Activated naive CD4-positive, alpha-beta T cell (primary cell): ENCODE data around the gene FAM234A.

ENCODE experiments used
- DNase-seq, 4 experiments: peaks; one replicate each; lab custom pipeline; 2025; lab: John Stamatoyannopoulos, UW

The FAM234A gene

DNA sequence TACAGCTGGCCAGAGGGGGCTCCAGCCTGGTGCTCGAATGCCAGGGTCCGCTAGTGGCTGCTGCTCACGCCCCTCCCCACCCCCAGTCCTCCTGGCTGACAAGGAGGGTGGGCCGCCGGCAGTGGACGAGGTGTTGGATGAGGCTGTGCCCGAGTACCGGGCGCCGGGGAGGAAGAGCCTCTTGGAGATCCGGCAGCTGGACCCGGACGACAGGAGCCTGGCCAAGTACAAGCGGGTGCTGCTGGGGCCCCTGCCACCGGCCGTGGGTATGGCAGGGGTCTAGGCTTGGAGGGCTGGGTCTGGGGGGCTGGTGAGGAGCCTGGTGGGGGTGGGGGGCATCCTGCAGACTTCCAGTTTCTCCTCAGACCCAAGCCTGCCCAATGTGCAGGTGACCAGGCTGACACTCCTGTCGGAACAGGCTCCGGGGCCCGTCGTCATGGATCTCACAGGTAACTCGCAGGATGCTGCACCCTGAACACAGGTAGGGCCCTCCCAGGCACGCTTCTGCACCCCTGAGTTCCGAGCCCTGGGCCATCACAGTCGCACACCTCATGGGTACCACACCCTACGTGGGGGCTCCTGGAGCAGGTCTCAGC, 47.1 kb downstream of the FAM234A start:
- no peak for DNase-seq

DNA sequence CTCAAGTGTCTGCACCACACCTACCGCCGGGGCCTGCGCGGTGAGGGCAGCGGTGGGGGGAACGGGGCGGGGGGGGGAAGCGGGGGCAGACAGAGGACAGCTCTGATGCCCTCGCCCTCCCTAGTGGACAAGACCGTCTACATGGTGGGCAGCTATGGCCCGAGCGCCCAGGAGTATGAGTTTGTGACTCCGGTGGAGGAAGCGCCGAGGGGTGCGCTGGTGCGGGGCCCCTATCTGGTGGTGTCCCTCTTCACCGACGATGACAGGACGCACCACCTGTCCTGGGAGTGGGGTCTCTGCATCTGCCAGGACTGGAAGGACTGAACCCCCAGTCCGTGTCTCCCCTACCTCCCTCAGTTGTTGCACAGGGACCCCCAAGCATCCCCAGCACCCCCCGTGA, 47.9 kb downstream of the FAM234A start:
- no peak for DNase-seq

DNA sequence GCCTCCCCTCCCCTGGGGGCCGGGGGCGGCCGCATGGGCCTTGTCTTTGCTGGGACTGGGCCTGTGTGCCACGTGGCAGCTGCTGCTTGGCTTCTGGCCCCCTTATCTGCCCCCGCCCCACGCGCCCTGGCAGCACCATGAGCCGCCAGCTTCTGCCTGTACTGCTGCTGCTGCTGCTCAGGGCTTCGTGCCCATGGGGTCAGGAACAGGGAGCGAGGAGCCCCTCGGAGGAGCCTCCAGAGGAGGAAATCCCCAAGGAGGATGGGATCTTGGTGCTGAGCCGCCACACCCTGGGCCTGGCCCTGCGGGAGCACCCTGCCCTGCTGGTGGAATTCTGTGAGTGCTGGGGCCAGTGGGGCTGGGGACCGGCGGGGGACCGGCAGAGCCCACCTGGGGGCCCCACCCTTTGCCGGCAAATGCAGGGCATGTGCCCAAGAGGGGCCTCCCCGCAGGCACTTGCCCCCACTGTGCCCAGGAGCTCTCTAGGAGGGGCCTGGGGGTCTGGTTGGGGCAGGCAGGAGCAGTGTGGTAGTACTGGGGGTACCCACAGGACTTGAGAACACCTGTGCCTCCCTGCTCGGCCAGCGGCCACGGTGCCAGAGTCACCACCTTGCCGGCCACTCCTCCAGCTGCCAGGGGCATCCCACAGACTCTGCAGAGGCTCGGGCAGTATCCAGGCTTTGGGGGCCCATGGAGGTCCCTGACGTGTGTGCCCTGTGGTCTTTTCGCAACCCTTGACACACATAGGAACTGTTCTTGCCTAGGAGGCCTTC, 48.6 kb downstream of the FAM234A start, which contains the start of gene PDIA2:
PDIA2 (plus strand) TSS at position 132 of the 773 bp plus-strand sequence; CDS start at position 138, 6 bp downstream.
- DNase-seq = no peak

DNA sequence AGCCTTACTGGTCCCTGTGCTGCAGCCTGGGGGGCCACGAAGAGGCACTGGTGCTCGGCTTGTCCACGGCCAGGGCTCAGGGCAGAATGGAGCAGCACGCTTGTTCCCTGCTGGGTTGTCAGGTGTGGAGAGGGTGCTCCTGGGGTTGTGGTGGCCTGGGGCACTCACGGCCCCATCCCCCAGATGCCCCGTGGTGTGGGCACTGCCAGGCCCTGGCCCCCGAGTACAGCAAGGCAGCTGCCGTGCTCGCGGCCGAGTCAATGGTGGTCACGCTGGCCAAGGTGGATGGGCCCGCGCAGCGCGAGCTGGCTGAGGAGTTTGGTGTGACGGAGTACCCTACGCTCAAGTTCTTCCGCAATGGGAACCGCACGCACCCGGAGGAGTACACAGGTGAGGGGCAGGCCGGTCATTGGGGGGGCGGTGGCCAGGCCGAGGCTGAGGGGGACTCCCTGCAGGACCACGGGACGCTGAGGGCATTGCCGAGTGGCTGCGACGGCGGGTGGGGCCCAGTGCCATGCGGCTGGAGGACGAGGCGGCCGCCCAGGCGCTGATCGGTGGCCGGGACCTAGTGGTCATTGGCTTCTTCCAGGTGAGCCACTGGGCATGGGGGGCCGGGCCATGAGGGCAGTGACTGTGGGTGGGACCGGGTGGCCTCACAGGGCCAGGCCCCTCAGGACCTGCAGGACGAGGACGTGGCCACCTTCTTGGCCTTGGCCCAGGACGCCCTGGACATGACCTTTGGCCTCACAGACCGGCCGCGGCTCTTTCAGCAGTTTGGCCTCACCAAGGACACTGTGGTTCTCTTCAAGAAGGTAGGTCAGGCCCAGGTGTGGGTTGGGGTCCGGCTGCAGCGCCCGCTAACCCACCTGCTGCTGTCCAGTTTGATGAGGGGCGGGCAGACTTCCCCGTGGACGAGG, 49.8 kb downstream of the FAM234A start:
- no peak for DNase-seq

DNA sequence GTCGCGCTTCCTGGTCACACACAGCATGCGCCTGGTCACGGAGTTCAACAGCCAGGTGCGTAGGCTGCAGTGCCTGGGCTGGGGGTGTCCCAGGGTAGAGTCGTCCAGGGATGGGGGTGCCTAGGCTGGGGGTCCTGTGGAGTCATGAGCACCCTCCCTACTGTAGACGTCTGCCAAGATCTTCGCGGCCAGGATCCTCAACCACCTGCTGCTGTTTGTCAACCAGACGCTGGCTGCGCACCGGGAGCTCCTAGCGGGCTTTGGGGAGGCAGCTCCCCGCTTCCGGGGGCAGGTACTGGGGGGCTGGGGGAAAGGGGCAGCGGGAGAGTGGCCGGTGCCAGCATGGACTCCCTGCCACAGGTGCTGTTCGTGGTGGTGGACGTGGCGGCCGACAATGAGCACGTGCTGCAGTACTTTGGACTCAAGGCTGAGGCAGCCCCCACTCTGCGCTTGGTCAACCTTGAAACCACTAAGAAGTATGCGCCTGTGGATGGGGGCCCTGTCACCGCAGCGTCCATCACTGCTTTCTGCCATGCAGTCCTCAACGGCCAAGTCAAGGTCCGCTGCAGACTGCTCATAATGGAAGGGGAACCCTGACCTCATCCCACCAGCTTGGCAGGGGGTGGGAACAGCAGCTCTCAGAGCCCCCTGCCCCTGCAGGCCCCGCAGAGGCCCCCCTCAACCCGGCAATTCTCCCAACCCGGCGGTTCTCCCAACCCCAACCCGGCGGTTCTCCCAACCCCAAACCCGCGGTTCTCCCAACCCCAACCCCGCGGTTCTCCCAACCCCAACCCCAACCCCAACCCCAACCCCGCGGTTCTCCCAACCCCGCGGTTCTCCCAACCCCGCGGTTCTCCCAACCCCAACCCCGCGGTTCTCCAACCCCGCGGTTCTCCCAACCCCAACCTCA, 50.8 kb downstream of the FAM234A start:
- no peak for DNase-seq

DNA sequence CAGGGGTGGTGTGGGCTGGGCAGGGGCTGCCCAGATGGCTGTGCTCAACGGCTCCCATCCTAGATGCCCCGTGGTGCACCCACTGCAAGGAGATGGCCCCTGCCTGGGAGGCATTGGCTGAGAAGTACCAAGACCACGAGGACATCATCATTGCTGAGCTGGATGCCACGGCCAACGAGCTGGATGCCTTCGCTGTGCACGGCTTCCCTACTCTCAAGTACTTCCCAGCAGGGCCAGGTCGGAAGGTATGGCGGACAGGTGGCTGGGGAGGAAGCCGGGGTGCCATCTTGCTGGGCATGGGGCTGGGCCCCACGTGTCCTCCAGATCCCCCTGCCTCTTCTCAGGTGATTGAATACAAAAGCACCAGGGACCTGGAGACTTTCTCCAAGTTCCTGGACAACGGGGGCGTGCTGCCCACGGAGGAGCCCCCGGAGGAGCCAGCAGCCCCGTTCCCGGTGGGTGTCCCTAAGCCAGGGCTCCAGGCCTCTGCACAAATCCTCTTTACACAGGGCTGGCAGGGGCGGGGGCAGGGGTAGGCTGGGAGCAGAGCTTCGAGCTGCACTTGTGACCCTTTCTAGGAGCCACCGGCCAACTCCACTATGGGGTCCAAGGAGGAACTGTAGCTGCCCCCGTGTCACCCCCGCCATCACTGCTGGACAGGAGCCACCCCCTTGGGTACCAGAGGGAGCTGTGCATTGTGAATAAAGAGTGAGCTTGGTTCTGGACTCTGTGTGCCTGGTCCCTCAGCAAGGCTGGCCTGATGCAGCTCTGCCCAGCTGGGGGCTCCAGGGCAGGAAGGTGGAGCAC, 52.1 kb downstream of the FAM234A start:
- no peak for DNase-seq

DNA sequence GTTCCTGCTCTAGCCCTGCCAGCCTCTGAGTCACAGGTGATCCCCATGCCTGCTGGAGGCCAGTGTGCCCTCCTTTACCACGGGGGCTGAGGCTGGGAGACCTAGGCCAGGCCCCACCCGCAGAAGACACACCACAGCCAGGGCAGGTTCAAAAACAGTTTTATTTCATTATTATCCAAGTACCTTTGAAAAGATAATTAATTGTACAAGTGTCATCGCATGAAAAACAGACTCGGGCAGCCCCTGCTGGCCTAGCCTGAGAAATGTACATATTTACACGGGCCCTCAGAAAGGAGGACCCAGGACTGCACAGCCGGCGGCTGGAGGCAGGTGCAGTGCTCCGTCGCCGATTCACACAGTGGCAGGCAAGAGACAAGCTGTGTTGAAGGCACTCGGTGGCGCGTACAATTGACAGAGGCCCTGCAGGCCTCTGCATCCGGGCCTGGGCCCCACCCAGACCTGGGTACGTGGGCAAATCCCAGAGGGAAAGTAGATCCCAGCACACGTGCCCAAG, 52.7 kb downstream of the FAM234A start:
- DNase-seq = no peak

DNA sequence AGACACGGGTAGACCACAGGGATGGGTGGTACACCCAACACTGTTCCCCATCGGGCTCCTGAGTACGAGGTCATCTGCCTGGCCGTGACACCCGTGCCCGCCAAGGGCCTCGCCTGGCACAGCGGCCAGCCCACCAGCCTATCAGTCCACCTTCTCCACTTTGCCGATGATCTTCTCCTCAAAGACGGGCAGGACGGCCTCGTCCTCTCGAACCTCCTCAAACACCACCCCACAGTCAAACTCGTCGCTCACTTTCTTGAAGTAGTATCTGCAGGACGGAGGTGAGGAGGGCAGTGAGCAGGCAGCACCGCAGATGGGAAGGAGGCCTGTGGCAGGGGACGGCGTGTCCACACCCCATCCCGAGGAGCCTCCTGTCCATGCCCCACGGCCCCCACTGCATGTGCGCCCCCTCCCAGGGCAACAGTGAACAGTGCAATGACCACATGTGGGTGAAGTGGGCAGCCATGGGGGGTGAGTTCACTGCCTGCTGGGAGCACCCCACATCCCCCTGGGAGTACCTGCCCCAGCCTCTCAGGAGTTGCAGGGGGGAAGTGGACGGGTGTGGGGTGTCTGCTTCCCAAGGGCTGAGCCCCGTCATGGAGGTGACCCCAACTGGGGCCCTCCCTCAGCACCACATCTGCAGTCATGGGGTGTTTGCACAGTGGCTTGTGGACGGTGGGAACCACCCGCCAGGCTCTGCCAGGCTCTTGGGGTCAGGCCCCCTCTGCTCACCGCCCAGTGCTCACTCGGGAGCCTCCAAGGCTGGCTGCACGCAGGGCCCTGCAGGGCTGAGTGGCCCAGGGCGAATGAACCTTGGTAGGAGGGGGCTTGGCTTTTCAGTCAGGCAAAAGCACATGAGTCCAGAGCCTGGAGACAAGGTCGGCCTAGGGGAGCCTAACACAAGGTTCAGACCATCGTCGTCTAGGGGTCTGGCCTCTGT, 53.6 kb downstream of the FAM234A start:
- DNase-seq = no peak

DNA sequence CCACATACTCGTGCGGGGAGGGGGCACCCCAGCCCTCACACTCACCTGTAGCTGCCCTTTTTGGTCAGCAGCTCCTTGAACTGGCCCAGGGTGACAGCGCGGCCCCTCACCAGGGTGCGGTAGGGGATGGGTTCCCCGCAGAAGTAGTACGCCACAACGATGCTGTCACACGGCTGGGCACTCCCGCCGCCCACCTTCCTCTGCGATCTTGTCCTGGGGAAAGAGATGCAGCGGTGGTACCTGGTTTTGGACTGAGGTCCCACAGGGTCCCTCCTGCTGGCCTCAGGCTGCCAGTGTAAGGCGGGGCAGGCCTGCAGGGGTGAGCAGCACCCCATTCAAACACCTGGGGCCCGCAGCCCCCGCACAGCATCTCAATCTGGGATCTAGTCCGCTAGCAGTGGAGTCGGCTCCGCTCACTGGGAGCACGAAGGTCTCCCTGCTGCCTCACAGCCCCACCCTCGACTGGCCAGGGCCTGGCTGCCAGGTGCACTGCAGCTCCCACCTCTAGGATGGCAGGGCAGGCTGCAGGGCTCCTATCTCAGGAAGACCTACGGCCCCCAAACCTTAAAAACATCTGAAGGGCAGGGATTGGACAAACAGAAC, 54.9 kb downstream of the FAM234A start:
- no peak for DNase-seq

DNA sequence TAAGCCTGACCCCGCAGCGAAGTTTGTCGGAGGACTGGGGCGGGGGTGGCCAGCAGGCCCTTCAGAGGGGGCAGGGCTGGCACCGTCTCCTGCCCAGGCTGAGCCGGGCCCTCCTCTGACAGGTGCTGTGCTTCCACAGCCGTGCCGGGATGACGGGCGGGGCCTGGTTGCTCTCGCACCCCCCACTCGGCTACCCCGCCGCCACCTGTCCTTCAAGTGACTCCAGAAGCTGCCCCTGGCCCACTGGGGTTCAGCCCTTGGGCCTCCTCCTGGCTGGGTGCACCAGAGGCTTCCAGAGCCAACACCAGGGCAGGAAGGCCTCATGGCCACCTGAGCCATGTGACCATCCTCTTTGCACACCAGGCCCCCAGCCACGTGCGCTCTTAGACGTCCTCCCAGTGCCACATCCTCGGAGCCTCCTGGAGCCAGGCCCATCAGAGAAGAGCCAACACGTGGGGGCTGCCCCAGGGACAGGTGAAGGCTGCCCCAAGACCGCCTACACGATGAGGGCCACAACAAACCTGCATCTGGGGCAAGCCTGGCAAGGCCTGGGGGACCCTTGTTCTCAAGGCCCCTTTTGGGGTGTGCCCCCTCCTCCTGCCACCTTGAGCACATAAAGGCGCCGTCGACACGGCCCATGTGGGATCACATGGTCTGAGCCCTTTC, 55.5 kb downstream of the FAM234A start:
- no peak for DNase-seq

DNA sequence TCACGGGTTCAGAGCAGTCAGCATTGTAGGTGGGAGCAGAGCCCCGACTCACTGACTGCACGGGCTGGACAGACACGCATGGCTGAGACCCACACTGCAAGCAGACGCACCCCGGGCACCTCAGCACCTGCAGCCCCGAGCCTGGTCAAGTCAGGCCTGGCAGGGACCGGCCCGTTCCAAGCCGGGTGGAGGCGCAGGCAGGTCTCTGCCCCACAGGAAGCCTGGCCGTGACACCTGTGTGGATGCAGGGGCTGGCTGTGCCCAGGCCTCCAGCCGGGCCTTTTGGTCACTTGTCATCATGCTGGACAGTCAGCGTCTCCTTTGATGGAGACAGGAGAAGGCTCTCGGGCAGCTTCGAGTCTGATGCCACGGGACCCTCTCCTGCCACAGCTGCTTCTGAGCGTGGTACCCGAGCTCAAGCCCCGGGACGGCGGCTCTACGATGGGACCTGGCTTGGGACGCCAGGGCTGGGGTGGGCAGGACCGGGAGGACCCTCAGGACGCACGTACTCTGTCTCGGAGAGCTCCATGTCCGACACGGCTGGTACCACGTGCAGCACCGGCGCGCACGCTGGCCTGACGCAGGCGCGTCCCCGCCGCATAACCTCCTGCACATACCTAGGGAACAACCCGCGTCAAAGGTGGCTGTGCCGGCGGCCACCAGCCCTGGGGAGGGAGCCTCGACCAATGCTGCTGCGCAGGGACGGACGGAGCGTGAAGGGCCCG, 56.2 kb downstream of the FAM234A start:
- DNase-seq = no peak

DNA sequence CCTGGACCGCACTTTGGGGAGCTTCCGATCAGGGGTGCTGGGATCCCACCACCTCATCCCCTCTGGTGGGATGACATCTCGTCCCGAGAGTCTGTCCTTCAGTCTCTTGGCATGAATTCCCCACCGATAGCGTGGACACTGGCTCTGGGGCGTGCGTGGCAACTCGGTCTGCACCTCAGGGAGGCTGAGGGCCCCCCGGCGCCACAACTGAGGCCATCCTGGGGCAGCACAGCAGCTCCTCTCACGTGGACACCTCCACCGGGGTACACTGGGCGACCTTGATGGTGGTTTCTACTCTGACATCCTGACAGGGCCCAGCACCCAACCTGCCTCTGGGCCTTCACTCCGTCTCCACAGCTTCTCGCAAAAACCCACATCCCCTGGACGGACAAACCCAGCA, 56.9 kb downstream of the FAM234A start:
- no peak for DNase-seq

DNA sequence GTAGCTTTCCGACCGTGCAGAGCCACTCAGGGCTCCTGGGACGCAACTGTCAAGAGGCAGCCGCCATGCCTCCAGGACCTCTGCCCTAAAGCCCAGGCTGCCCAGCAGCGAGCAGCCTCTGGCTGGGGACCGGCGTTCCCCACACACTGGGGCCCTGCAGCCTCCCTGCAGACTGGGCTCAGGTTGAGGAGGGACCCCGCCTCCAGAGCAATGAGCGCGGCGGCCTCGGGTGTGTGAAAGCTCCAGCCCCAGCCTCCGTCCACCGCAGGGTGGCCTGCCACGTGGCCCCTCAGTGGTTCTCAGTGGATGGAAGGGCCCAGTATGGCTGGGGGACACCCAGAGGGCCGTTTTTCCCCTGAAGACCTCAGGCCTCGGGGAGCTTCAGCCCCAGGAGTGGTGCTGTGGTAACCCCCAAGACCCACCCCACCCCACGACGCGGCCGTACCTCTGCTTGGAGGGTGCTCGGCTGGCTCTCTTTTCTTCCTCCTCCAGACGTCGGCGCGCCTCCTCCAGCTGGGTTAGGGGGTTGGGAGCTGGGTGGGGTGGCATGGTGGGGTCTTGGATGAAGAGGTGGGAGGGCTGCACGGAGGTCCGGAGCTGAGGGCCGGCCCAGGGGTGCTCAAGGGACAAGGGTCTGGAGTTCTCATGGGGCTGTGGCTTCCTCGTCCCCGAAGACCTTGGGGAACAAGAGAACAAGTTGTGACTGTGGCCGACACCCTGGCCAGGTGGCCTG, 58.6 kb downstream of the FAM234A start:
- DNase-seq = no peak

DNA sequence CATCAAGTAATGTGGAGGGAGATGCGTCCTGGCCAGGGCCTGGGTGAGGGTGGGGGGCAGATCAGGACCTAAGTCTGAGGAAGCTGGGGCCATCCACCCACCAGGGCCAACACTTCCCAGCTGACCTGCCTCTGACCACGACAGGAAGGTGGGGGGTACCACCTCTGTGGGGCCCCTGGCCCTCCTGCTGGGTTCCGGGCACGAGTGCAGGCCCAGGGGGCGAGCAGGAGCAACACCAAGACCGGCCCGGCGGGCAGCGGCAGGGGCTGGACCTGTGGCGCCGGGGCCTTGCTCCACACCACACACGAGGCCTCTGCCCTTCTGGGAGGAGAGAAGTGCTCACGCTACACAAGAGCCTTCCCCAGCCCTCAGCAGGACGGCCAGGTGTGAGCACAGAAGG, 61.7 kb downstream of the FAM234A start:
- DNase-seq = no peak

DNA sequence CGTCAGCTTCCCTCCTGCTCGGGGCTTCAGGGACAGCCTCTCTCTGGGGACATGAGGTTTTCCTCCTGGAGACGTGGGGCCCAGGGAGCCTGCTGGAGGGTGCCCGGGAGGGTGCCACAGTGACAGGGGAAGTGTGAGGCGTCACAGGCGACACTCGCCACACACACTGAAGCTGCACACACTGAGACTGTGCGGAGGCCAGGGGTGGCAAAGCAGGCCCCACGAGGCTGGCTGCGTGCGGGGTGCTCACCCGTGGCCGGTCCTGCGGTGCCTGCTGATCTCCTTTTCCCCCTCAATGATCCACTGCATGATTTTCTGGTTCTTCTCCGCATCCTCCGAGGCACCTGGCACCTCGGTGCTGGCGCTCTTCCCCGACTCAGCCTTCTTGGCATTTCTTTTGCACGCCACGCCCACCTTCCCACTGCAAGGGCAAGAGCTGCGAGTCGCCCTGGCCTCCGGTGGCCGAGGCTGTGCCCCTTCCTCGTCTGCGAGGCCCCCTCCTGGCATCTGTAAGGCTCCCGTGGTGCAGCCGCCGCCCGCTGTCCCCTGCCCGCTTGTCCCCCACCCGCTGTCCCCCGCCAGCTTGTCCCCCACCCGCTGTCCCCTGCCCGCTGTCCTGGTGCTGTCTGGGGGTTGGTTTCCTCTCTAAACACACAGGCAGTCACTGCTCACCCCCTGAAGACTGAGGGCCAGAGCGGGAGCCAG, 62.3 kb downstream of the FAM234A start:
- DNase-seq = no peak

DNA sequence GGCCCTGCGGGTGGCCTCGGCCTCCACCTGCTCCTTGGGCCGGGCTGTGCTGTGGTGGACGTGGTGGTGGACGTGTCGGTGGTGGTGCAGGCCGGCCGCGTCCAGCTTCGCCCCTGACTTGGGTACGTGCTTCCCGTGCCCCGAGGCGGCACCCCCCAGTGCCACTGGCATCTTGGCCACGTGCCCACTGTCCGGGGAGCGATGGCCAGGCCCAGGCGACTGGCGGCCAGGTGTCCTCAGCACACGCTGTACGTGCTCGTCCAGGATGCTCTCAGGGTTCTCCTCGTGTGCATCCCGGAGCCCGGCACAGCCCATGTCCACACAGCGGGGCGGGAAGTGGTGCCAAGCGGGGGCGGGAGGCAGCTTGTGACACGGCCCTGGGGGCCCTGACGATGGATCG, 63.2 kb downstream of the FAM234A start:
- DNase-seq = no peak
